ENCODE data around the gene AGO3. TPM values are rescaled to one million over a fixed set of nuclear protein-coding genes. Genes with fewer than 3 reads are reported as not detected.
"Not testable (repeated sequence)": the region's sequence is repeated elsewhere in the genome, so short reads cannot be mapped to it uniquely, and the experiment has no call there.

AGO3 gene
- total RNA-seq, 1 donor from 2014 or later = 29.7 TPM

- no peak for DNase-seq
These were observed 77.8 kb downstream of the AGO3 start for GRCh38 chr1:36008546-36009197.

DNA sequence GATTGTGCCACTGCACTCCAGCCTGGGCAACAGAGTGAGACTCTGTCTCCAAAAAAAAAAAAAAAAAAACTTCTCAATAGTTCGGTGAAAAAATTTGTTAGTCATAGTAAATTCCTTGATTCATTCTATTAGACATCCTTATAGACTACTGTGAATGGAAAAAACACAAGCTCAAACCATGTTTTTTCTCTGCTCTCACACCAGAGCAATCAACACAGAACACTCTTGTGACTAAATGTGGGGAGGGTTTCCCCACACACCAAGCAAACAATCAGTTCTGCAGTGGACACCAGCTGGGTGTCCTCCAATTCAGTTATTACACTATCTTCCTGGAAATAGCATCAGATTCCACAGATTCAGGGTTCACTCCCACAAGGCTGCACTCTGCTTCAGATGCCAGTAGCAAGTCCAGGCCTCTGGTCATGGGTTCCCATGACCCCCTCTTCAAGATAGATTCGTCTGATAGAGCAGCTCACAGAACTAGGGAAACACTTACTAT lies 83.9 kb downstream of the AGO3 start:
- DNase-seq = no peak

- DNase-seq = no peak
These were observed 85.8 kb downstream of the AGO3 start for GRCh38 chr1:36016686-36017085.

DNA sequence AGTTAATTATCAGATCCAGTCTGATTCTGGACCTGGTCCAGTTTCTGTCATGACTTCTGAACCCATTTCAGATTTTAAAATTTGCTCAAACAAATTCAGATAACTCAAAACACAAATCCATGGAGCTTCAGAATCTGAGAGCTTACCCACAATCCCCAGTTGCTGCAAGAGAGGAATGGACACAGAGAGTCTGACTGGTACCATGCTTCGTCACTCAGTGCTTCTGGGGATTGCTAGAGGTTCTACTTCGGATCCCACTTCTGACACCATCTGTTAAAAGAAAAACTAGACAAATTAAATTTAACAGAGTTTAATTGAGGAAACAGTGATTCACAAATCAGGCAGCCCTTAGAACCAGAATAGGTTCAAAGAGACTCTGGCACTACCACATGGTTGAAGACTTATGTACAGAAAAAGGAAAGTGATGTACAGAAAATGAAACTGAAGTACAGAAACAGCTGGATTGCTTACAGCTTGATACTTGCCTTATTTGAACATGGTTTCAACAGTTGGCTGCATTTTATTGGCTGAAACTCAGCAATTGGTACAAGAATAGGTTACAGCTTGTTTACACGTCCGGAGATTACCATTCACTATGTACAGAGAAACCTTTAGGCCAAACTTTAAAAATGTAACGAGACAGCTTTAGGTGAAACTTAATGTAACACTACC lies 92.3 kb downstream of the AGO3 start:
- no peak for DNase-seq

DNA sequence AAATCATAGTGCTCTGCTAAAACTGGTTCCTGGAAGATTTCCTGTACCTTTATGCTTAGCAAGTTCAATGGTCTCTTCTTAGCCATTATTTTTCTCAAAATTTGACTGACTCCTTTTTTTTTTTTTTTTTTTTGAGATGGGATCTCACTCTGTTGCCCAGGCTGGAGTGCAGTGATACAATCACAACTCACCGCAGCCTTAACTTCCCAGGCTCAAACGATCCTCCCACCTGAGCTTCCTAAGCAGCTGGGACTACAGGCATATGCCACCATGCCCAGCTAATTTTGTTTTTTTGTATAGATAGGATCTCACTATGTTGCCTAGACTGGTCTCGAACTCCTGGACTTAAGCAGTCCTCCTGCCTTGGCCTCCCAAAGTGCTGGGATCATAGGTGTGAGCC lies 93.1 kb downstream of the AGO3 start:
- DNase-seq = not testable (repeated sequence)

DNA sequence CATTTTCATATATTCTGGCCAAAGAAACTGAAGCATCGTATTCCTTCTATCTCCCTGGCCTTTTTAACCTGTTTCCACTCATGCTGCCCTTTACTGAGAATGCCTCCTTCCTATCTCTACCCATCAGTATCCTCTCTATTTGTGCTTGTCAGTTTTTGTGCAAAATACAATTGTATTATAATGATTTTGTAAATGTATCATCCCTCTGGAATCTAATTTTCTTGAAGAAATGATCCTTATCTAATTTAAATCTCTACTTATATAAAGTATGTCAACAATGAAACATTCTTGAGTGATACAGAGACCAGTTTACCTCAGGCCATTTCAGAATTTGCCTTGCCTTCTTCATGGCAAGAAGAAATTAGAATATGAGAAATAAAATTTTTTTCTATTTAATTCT lies 93.9 kb downstream of the AGO3 start:
- DNase-seq = no peak

DNA sequence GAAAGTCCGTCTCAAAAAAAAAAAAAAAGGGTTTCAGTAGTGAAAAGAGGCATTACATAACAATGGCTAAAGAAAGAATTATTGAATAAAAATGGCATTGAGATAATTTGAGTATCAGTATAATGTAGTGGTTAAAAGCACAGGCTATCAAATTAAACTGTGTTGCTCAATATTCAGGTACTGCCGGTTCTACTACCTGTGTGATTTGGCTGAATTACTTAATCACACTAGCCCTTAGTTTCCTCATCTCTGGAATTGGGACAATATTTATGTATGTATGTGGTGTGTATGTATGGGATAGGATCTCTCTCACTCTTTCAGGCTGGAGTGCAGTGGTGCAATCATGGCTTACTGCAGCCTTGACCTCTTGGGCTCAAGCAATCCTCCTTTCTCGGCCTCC lies 96.9 kb downstream of the AGO3 start:
- no peak for DNase-seq

DNA sequence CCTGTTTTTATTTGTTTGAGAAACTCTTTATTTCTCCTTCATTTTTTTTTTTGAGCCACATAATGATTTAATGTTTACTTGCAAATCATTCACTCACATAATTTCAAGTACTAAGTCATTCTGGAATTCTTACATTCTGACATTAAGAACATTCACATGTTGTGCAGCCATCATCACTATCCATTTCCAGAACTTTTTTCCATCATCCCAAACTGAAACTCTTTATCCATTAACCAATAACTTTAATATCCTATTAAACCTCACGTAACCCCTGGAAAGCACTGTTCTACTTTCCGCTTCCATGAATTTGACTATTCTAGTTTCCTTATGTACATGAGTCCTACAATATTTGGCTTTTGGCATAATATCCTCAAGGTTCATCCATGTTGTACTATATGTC lies 100.5 kb downstream of the AGO3 start:
- no peak for DNase-seq

DNA sequence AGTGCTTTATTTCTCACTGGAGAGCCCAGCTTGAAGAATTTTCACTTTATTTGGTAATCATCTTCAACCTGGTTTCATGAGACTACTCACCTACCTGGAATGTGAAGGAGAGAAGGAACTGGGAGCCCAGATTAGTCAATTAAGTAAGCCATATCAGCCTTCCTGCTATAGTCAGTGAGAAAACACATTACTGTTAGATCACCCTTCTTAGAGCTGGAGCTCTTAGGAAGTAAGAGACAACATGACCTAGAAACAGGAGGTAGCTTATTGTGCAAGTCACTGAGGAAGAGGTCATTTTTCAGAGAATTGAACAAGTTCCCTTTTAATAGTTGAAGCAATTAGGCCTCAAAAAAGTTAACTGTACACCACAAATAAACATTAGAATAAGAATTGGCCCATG lies 103.8 kb downstream of the AGO3 start:
- no peak for DNase-seq

- no peak for DNase-seq
These were observed 104.2 kb downstream of the AGO3 start for GRCh38 chr1:36035154-36035553.

DNA sequence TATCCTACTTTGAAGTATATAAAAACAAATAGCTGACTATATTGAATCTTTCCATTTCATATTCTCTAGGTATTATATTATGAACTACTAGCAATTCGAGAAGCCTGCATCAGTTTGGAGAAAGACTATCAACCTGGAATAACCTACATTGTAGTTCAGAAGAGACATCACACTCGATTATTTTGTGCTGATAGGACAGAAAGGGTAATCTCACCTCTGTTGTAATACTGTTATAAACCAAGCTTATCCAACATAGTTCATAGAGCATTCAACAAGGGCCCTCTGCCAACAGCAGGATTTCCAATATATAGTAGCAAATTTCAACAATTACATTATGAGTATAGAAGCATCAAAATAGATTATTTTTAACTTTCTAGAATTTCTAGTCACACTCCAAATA lies 109.3 kb downstream of the AGO3 start:
- no peak for DNase-seq

GRCh38 chr1:36051821-36052220 lies 120.9 kb downstream of the AGO3 start:
- no peak for DNase-seq

DNA sequence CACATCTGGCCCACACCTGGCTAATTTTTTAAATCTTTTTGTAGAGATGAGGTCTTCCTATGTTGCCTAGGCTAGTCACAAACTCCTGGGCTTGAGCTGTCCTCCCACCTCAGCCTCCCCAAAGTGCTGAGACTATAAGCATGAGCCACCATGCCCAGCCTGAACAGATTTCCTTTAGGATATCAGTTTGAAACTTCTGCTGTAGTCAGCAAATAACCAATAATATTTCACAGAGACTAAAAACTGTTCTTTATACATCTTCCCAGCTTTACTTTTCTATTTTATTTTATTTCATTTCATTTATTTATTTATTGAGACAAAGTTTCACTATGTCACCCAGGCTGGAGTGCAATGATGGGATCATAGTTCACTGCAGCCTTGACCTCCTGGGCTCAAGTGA lies 123.1 kb downstream of the AGO3 start:
- DNase-seq = no peak

- DNase-seq = no peak
These were observed 124.8 kb downstream of the AGO3 start for GRCh38 chr1:36055706-36056105.

DNA sequence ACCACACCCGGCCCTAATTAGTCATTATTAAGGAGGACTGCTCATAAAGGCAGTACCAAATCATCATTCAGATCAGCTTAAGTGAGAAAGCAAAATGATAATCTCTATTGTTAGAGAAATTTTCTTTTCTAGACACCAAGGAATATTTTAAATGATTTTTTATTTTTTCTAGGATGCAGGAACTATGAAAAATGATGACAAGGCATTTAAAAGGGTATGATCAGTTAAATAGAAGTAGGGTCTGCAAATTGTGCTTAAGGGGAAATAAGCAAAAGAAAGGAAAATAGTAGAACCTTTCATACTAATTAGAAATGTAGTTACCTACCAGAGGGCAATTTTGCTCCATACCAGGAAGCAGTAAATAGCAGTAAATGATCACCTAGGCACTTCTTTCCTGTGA lies 131.4 kb downstream of the AGO3 start:
- no peak for DNase-seq

- DNase-seq = no peak
These were observed 137.0 kb downstream of the AGO3 start for GRCh38 chr1:36067871-36068270.

DNA sequence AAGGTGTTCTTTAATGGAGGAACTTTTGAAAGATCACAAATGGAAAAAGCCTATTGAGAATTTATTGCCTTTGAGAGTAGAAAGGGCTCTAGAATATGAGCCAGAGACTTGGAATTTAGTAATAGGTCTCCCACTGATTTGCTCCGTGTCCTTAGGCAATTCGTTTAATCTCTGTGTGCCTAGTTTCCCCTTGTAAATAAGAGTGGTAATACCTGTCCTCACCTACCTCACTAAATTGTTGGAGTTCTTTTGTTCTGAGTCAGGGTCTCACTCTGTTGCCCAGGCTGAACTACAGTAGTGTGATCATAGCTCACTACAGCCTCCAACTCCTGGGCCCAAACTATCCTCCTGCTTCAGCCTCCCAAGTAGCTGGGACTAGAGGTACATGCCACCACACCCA lies 138.0 kb downstream of the AGO3 start:
- DNase-seq = no peak

- no peak for DNase-seq
These were observed 139.4 kb downstream of the AGO3 start for GRCh38 chr1:36070349-36070748.

- DNase-seq = no peak
These were observed 146.2 kb downstream of the AGO3 start for GRCh38 chr1:36076979-36077573.

DNA sequence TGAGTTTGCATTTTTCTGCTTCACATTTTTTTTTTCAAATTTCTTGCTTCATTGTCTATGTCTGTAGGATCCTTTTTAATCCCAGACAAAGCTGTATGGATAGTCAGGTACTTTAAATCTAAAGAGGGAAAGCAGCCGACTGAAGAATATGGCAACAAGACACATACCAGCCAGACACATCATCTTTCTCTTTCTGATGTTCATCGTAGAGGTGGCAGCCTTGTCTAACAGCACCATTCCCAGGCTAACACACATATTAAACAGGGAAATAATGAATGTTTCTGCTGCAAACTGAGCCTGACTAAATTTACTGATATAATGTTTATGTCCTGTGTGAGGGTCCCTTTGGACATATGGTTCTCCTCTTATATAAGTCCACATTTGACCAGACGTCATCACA lies 149.3 kb downstream of the AGO3 start:
- no peak for DNase-seq

DNA sequence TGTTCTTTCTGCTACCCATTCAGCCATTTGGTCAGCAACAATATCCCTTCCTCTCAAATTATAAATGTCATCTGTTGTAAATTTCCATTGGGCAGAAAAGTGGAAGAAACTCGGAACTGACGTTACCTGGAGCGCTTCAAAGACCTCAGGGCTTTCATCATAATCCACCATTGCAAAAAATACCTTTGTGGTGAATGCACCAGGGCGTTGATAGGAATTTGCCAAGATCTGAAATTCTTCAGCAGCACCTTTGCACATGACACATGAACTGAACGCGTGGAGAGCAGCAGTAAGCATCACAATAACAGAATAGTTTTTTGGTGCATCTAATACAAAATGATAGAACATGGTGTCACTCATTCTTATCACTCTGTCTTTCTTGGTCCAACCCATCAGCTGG lies 149.9 kb downstream of the AGO3 start:
- DNase-seq = no peak

DNA sequence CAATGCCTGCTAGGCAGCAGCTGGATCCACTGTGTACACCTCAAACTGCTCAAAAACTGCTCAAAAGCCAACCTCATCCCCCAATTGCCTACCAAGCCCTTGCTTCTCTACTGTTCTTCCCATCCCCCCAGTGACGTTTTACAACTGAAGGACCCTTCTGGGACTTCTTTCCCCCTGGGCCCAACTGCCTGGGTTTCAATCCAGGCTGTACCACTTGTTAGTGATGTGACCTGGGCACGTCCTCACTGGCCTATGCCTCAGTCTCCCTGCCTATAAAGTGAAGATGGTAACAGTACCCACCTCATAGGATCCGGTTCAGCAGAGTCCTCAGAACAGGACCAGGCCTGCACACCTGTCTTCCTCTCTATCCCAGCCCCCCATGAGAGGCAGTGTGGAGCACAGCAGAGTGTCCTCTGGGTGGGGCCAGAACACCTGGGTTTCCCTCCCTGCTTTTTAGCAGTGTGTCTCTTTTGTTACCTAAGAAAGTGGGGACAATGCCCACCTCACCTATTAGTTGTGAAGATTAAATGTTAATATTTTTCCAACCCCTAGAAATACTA lies 151.1 kb downstream of the AGO3 start:
- no peak for DNase-seq

DNA sequence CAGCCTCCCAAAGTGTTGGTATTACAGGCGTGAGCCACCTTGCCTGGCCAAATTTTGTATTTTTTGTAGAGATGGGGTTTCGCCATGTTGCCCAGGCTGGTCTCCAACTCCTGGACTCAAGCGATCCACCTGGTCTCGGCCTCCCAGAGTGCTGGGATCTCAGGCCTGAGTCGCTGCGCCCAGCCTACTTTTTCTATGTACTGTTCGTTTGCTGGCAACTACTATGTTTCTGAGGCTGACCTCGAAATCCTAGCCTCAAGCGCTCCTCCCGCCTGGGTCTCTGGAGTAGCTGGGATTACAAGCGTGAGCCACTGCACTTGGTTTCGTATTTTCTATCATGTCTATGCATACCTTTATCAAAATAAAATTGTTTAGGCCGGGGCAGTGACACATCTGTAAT lies 152.3 kb downstream of the AGO3 start:
- DNase-seq = no peak

Data from tongue (tissue), 2 donors.